Measurements from ENCODE around the gene TRMT5. TPM values are rescaled to one million over a fixed set of nuclear protein-coding genes. Genes with fewer than 3 reads are reported as not detected.

TRMT5 gene
- total and polyA plus RNA-seq, 2 donors from 2014 or later: 5.6 to 17.5 TPM

DNA sequence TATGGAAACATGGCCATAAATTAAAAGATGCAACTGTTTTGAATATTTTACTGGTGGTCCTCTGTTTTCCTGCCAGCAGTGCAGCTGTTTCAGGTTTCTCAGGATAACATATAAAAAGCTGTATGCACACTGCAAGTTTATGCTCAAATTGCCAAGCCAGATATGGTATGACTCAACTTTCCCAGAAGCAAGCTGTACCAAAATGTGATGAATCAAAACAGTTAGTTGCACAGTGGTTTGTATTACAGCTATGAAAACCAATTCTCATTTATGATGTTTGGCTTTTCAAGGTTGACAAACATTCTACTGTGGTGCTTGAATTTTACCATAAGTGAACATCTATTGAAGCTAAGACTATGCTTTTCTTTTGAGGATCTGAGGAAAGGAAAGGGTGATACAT lies 15.5 kb downstream of the TRMT5 start:
- FAIRE-seq (no peak), DNase-seq (no peak)
- intact Hi-C loops (cut with DNase I): no loop called here
- TF ChIP-seq, protein P1, sequence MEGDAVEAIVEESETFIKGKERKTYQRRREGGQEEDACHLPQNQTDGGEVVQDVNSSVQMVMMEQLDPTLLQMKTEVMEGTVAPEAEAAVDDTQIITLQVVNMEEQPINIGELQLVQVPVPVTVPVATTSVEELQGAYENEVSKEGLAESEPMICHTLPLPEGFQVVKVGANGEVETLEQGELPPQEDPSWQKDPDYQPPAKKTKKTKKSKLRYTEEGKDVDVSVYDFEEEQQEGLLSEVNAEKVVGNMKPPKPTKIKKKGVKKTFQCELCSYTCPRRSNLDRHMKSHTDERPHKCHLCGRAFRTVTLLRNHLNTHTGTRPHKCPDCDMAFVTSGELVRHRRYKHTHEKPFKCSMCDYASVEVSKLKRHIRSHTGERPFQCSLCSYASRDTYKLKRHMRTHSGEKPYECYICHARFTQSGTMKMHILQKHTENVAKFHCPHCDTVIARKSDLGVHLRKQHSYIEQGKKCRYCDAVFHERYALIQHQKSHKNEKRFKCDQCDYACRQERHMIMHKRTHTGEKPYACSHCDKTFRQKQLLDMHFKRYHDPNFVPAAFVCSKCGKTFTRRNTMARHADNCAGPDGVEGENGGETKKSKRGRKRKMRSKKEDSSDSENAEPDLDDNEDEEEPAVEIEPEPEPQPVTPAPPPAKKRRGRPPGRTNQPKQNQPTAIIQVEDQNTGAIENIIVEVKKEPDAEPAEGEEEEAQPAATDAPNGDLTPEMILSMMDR (IDR thresholded peaks at IDR 0.05; ENCODE audit: borderline replicate concordance, extremely low read depth, insufficient read depth): no peak
- no peak overlapping the region for H3K4me3 ChIP-seq (ENCODE audit: low read length in 3 of 3)
- H3K27me3 ChIP-seq (ENCODE audit: control insufficient read depth, insufficient read depth, low read length): no peaks in the 10 kb centered on the region
- no peak overlapping the region for H3K27ac ChIP-seq (ENCODE audit: low read depth in 2 of 2, low read length in 2 of 2)
- H3K36me3 ChIP-seq (ENCODE audit: control insufficient read depth in 2 of 3, insufficient read depth in 3 of 3, low read length in 3 of 3): no peaks in the 10 kb centered on the region
- no peaks in the 10 kb centered on the region for H3K9me3 ChIP-seq (ENCODE audit: control insufficient read depth in 2 of 3, insufficient read depth in 1 of 3, low read length in 3 of 3)
- H3K9ac ChIP-seq (ENCODE audit: low read length in 3 of 3): no peak overlapping the region
- H3K4me1 ChIP-seq (ENCODE audit: control insufficient read depth in 2 of 3, insufficient read depth in 2 of 3, low read depth in 1 of 3, low read length in 3 of 3): no peaks in the 10 kb centered on the region

DNA sequence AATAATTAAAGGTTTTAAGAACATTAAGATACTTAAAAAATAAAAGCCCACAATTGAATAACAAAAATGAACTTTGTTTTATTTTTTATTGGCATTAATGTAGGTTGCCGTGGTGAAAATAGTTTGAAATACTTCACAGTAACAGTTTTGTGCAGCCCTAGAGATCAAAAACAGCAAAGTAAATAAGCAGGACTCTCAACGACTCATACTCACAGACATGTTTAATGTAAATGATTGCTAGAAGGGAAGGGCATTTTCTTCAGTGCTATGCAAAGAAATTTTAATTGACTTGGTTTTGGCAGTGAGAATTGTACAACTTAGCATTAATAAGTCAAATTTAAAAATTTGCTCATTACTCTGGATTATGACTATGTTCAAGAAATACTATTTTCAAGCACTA lies 16.0 kb downstream of the TRMT5 start:
- intact Hi-C loops (cut with DNase I): no loop called here
- no peak overlapping the region for H3K4me3 ChIP-seq (ENCODE audit: low read length in 3 of 3)
- no peaks in the 10 kb centered on the region for H3K4me1 ChIP-seq (ENCODE audit: control insufficient read depth in 2 of 3, insufficient read depth in 2 of 3, low read depth in 1 of 3, low read length in 3 of 3)
- no peaks in the 10 kb centered on the region for H3K9me3 ChIP-seq (ENCODE audit: control insufficient read depth in 2 of 3, insufficient read depth in 1 of 3, low read length in 3 of 3)
- DNase-seq: no peak
- FAIRE-seq: no peak
- TF ChIP-seq, protein P1 (IDR thresholded peaks at IDR 0.05; ENCODE audit: borderline replicate concordance, extremely low read depth, insufficient read depth): no peak
- H3K36me3 ChIP-seq (ENCODE audit: control insufficient read depth in 2 of 3, insufficient read depth in 3 of 3, low read length in 3 of 3): no peaks in the 10 kb centered on the region
- H3K27me3 ChIP-seq (ENCODE audit: control insufficient read depth, insufficient read depth, low read length): no peaks in the 10 kb centered on the region
- no peak overlapping the region for H3K27ac ChIP-seq (ENCODE audit: low read depth in 2 of 2, low read length in 2 of 2)
- H3K9ac ChIP-seq (ENCODE audit: low read length in 3 of 3): no peak overlapping the region

DNA sequence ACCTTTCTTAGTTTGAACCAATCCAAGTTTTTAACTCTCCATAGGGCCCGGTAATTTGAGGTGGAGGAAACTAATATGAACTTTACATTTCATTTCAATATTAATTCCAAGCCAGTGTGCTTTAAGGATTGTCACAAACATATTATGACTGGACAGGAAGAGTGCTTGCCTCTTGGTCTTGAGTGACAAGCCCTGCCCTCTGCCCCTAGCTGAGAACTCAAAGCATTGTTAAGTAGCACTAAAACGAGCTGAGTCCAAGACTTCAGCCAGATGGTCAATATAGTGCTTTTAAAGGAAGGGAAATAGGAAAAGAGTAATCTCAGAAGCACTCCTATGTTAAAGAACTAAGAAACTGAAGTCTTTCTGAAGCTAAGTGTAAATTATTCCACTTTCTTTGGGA lies 17.1 kb downstream of the TRMT5 start:
- Histone ChIP-seq H3K36me3 (ENCODE audit: control insufficient read depth in 2 of 3, insufficient read depth in 3 of 3, low read length in 3 of 3) (no peaks in the 10 kb centered on the region), H3K27me3 (ENCODE audit: control insufficient read depth, insufficient read depth, low read length) (no peaks in the 10 kb centered on the region), H3K4me3 (ENCODE audit: low read length in 3 of 3) (no peak overlapping the region), H3K4me1 (ENCODE audit: control insufficient read depth in 2 of 3, insufficient read depth in 2 of 3, low read depth in 1 of 3, low read length in 3 of 3) (no peaks in the 10 kb centered on the region), H3K9me3 (ENCODE audit: control insufficient read depth in 2 of 3, insufficient read depth in 1 of 3, low read length in 3 of 3) (peaks cover 0 to 2% (median 0%) of the 10 kb centered on the region in 3 donors), H3K27ac (ENCODE audit: low read depth in 2 of 2, low read length in 2 of 2) (no peak overlapping the region), H3K9ac (ENCODE audit: low read length in 3 of 3) (no peak overlapping the region)
- TF ChIP-seq, protein P1 (IDR thresholded peaks at IDR 0.05; ENCODE audit: borderline replicate concordance, extremely low read depth, insufficient read depth): no peak
- DNase-seq: no peak
- FAIRE-seq: no peak
- intact Hi-C loops (cut with DNase I): no loop called here

DNA sequence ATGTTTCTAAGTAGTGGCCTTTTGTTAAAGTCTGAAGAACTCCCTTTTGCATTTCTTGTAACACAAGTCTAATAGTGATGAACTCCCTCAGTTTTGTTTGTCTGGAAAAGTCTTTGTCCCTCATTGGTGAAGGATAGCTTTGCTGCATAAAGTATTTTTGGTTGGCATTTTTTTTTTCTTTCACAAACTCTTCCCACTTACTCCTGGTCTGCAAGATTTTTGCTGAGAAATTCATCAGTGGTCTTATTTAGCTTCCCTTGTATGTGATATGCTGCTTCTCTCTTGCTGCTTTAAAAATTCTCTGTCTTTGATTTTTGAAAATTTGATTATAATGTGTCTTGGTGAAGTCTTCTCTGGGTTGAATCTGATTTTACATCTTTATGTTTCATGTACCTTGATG lies 22.7 kb downstream of the TRMT5 start:
- Histone ChIP-seq H3K27ac (ENCODE audit: low read depth in 2 of 2, low read length in 2 of 2) (no peak overlapping the region), H3K27me3 (ENCODE audit: control insufficient read depth, insufficient read depth, low read length) (no peaks in the 10 kb centered on the region), H3K4me3 (ENCODE audit: low read length in 3 of 3) (no peak overlapping the region), H3K36me3 (ENCODE audit: control insufficient read depth in 2 of 3, insufficient read depth in 3 of 3, low read length in 3 of 3) (no peaks in the 10 kb centered on the region), H3K9ac (ENCODE audit: low read length in 3 of 3) (no peak overlapping the region), H3K9me3 (ENCODE audit: control insufficient read depth in 2 of 3, insufficient read depth in 1 of 3, low read length in 3 of 3) (peaks cover 0 to 27% (median 5%) of the 10 kb centered on the region in 3 donors), H3K4me1 (ENCODE audit: control insufficient read depth in 2 of 3, insufficient read depth in 2 of 3, low read depth in 1 of 3, low read length in 3 of 3) (no peaks in the 10 kb centered on the region)
- FAIRE-seq (no peak), DNase-seq (no peak)
- TF ChIP-seq, protein P1 (IDR thresholded peaks at IDR 0.05; ENCODE audit: borderline replicate concordance, extremely low read depth, insufficient read depth): no peak
- intact Hi-C loops (cut with DNase I): no loop called here
